GM21619 (cell line): Measurements from ENCODE around the gene DACT2.
"Not testable (repeated sequence)": the region's sequence is repeated elsewhere in the genome, so short reads cannot be mapped to it uniquely, and the experiment has no call there.

Experiments used
- ATAC-seq: cut with Tn5 transposase; IDR thresholded peaks from one replicate; pipeline ENCODE4 v1.9.1; 2021; ENCODE audit not compliant: unreplicated experiment

Gene DACT2

DNA sequence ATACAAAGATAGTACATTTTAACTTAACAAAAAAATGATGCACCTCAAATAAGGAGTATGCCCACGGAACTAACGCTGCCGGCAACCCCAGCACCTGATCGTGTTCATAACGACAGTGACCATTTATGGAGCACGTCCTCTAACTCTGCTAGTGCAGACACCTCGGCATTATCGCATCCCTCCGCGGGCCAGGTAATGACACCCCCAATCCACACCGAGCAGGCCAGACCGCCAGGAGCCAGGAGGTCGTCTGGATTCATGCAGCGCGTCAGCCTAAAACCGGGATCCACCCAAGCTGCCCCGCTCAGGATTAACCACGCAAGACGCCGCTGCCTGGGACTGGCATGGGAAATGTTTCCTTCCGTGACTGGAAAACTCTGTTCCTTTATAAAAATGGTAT is 34.1 kb downstream of the DACT2 start:
- no peak for ATAC-seq

DNA sequence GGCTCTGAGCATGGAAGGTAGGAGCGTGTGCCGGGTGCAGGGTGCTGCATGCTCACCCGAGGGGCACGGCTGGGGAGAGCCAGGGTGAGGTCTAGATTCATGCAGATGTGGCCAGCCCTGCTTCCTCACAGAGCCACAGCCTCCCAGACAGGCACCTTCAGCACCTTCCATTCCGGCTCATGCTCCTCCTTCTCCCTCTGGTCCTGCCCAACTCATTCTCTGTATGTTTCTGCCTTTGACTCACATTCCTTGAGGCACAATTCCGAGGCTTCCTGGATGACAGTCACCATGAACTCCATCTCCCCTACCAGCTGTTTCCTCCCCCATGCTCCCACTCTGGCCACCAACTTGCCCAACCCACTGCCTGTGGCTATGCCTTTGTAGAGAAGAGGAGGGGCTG is 35.4 kb downstream of the DACT2 start:
- no peak for ATAC-seq

DNA sequence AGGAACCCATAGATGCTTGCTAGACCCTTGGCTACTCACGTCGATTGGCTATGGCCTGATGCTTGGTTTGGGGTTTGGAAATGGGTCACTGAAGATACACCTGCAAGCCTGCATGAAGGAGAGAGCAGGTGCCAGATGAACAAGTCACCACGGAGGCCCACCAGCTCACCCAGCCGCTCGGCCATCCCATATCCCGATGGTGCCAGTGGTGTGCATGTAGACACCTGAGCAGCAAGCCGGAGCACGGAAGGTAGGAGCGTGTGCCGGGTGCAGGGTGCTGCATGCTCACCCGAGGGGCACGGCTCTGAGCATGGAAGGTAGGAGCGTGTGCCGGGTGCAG is 35.9 kb downstream of the DACT2 start:
- ATAC-seq, result no peak

DNA sequence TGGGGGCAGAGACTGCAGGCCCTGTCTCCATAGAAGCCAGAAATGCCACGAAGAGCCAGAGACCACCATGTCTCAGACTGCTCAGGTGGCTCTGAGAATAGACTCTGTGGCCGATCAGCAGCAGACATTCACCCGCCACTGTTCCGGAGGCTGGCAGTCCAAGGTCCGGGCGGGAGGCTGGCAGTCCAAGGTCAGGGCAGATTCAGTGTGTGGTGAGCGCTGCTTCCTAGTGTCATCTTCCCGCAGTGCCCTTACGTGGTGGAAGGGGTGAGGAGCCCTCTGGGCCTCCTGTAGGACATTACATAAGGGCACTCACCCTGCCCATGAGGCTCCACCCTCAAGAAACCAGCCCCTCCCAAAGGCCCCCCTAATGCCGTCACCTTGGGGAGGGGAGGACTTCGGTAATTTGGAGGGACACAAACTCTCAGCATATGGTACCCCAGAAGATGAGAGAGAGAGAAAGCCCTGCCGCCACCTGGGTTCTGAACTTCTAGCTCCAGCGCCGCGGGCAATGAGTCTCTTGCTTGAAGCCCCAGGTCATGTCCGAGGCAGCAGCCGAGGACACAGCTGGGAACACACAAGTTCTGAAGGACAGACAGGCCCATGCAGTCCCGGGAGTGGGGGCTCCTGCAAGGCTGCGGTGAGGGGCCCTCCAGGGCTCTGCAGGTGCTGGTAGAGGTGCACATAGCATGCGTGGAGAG is 36.4 kb downstream of the DACT2 start:
- no peak for ATAC-seq

DNA sequence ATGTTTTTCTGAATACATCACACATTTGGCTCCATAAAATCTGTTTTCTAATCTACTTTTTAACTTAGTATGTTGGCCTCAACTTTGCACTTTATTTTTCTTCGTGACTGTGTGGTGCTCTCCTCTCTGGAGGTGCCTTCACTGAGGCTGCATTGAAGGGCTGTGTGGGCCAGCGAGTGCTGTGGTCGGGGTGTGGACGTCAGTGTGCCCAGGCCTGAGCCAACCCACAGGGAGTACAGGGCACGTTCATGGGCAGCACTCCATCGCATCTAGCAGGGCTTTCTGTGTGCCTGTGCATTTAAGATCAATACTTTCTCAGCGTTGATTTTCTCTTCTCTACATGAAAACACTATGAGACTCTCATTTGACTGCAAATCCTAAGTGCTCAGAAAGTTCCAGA is 37.8 kb downstream of the DACT2 start:
- no peak for ATAC-seq

DNA sequence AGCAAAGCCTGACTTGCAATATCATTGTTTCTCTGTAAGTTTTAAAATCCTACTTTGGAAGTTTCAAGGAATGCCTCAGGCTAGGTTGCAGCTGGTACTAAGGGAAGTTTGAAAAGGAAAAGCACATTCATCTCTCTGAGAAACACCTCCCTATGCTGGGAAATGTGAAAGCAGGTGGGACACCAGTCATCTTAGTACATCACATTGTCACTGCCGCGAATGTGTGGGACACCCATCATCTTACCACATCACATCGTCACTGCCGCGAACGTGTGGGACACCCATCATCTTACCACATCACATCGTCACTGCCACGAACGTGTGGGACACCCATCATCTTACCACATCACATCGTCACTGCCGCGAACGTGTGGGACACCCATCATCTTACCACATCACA is 38.3 kb downstream of the DACT2 start:
- not testable (repeated sequence) for ATAC-seq

DNA sequence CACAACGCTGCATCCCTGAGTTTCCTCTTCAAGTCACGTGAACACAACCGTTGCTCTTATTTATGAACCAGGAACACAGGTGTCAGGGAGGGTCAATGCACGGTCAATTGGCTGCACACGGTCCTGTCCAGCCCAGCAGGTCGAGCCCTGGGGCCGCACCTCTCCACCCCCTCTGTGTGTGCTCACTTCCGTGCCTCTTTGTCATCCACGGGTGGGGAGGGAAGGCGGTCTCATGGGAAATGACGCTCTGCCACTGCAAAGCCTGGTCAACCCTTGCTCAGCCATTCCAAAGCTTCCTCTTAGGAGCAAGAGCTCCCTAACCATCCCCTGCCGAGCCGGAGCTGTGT is 38.7 kb downstream of the DACT2 start:
- no peak for ATAC-seq

DNA sequence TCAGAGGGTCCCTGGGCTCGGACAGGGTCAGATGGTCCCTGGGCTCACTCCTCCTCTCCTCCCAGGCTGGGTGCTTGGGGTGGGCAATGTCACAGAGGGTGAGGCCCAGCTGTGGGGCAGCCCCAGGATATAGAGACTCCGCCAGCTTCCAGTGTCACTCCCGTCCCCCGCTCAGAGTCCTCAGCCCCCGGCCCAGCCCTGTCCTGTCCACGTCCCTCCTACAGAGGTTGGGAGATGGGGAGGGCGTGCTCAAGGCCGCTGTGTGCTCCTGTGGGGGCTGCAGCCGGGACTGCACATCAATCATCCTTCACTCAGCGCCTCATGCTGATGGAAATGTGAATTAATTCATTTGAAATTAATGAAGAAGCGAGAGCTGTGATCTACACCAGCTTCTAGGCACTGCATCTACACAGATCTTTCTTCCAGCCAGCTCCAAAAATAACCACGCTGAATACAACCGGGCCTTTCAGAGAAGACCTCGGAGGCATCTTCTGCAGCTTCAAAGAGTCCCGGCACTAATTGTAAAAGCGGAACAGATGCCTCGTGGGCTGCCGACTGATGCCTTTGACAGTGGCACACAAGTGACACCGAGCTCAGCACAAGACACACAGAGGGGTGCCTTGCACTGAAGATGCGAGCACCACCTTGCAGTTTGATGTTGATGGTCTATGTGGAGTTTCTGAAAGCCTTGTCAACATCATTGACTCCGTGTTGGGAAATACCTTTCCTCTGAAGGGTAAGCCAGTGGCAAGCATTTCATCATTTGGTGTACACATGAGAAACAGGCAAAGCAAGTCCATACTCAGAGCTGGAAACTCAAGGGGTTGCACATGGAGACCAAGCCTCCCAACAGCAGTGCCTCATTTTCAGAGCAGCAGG is 39.3 kb downstream of the DACT2 start:
- ATAC-seq, result no peak

DNA sequence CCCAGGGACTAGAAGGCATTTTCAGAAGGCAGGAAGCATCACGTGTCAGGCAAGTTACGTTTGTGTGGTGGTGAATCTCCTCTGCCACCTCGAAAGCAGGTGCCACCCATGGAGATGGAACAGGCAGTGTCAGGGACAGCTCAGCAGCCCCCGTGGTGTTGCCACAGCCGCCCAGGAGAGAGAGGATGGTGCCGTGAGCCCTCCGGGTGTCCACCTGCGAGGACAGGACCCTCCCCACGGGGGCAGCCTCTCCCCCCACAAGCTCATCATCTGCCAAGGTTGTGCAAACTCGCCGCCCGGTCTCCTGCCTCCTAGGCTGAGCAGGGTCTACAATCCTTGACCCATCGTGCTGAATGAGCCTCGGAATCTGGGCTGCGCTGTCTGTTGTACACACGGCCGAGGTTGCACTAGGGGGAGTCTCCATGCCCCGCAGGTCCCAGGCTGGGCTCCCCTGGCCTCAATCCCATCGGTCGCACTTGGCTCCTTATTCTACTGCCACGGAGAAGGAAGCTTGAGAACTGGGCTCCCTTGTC is 40.1 kb downstream of the DACT2 start:
- no peak for ATAC-seq

DNA sequence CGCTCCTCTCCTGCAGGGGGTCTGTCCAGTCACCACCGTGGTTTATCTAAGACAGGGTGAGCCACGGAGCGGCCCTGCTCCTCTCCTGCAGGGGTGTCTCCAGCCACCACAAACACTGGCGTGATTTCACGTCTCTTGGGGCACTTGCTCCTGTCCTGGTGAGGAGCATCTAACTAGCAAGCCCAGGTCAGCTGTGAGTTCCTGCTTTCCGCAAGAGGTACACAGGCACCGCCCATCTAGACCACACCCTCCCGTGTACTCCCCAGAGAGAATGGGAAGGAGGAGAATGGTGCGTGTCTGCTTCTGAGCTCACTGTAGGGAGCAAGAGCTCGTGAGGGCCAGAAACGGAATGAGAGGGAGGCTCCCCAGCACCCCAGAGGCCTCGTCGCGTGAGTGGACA is 40.7 kb downstream of the DACT2 start:
- ATAC-seq, result no peak

DNA sequence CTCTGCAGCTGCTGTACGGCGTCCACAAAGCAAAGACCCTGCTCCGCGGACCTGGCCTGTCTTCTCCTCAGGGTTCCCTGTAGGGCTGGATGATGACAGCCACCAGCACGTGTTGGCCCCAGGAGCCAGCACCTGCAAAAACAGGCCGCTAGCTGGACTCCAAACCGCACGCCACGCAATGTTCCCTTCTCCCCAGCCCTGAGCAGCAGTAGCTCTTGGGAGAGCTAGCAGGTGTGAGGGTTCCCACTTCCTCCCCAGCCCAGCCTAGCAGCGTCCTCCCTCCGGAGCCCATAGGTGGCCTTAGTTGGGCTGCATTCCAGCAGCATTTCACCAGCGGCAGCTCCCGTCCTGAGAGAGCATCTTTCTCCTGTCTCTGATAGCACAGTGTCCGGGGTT is 42.3 kb downstream of the DACT2 start:
- no peak for ATAC-seq

DNA sequence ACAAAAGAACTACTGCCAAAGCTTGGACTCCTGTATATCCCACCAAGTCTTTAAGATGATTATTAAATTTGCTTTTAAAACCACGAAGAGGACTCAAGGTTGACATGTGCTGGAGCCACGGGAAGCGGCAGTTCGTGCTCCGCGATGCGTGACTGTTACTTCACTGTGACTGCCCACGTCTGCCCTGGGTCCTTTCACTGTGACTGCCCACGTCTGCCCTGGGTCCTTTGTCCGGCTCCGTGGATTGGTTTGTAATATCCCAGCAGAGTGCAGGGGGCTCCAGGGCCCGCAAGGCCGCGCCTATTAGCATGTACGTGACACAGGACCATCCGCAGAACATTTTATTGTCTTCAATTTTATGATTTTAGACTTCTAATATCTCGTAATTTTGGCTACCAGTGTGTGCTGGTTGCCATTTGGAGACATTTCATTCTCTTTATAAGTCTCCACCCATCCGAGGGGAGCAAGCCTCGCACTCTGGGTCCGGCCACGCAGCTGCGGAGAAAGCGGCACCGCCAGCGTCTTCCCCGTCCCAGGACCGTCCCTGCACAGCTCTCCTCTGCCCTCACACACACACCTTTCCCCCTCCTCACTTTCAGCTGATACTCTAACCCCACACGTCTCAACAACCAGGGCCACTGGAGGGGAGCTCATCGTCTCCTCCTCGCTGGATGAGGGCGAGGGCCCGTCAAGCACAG is 42.9 kb downstream of the DACT2 start:
- ATAC-seq, result no peak

DNA sequence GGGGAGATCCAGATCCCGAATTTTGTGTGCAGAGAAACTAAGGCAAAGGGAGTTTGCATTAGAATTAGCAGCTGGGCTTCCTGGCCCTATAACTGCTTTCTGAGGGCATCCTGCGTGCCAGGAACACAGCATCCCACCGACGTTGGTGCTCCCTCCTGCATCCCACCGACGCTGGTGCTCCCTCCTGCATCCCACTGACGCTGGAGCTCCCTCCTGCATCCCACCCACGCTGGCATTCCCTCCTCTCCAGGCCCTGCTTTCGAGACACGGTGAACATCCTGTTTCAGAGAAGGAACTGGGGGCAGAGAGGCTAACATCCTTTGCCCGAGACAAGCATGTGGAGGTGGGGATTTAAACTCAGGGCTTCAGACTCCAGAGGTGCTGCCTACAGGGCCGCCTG is 44.4 kb downstream of the DACT2 start:
- ATAC-seq, result no peak

DNA sequence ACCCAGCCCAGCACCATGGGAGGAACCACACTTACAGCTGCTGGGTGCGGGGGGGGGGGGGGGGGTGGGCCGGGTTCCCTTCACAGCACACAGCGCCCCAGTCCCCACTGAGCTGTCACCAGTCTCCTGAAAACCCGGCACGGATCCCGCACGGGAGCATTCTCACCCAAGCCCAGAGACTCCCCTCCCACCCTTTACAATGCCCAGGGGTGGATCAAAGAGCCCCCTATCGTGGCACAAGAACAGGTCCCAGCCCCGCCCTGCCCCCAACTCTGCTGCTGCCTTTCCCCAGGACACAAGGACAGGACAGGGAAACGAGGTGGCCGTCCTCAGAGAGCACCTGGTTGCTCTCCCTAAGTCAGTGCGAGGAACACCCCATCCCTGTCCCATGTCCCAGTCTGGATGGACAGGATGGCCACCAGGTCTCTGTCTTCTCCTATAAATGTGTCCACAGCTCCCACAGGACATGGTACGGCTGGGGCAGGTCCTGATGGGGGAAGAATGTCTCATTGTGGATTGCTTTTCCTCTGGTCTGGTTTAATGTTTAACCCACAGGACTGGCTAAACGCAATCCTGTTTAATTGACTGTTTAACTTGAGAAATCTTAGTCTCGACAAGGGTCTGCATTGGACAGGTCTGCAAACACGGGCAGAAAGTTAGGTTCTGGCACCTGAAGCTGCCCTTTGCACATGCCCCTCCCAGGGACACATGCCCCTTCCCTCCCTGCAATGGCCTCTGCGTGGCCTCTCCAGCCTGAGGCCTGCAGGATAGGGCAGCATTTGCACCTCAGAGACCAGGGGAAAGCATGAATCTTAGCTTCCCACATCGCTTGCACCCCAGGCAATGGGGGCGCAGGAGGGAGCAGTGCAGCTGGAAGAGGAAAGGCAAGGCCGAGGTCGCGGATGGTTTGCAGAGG is 45.3 kb downstream of the DACT2 start:
- ATAC-seq, result no peak

DNA sequence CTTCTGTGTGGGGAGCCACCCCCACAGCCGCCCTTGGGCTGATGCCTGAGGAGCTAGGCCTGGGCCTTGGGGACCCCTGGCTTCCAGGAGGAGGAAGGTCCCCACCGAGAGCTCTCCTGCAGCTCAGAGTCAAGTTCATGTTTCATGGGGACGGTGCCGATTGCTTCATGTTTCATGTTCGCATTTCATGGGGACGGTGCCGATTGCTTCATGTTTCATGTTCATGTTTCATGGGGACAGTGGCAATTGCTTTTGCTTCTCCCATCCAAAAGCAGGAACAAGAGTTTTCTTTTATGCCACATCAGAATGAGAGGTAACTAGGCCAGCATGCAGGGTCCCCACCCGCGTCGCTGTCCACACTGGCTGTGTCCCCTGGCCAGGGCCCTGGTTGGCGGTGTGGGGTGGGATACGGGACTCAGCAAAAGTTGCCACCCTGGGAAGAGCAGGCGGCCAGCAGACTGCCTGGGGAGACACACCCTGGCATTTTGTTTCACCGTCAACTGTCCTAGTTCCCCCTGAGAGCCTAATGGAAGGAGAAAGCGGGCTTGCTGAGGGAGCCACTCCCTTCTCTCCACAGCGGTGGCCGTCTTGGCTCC is 46.0 kb downstream of the DACT2 start:
- no peak for ATAC-seq

DNA sequence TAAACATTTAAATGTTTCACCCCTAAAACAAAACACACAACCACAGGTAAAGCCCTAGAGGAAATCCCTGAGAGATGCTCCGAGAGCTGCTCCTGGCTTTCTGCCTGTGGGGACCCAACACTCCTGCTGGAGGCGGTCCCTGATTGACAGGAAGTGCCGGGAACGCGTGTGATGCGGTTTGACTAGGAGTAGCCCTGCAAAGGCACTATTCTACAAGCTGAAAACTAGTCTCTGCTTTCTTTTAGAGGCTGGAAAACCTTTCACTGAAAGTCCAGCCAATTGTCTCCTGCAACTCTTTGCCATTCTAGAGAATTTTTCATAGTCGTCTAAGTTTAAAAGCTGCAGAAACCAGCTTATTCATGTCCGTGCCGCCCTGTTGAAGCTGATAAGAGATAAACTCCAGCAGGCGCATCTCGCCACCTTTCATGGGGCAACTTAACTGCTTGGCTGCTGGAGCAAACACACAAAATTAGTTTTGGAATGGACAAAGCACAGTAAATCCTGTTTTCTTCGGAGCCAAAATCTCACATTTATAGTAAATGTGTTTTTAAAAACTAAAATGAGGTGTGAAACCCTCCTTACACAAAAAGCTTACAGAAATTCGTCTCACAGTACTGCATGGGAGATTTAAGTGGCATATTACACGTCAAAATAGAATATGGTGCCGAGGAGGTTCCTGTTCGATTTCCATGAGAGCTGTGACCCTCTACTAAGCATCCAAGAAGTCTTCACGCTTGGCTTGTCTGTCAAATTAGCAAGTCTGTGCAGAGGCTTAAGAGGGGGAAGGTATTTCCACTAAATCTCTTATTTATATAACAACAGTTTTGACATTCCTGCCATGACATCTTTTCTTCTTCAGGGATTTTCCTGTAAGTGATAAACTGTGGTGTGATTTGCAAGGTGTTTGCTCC is 46.9 kb downstream of the DACT2 start:
- no peak for ATAC-seq

DNA sequence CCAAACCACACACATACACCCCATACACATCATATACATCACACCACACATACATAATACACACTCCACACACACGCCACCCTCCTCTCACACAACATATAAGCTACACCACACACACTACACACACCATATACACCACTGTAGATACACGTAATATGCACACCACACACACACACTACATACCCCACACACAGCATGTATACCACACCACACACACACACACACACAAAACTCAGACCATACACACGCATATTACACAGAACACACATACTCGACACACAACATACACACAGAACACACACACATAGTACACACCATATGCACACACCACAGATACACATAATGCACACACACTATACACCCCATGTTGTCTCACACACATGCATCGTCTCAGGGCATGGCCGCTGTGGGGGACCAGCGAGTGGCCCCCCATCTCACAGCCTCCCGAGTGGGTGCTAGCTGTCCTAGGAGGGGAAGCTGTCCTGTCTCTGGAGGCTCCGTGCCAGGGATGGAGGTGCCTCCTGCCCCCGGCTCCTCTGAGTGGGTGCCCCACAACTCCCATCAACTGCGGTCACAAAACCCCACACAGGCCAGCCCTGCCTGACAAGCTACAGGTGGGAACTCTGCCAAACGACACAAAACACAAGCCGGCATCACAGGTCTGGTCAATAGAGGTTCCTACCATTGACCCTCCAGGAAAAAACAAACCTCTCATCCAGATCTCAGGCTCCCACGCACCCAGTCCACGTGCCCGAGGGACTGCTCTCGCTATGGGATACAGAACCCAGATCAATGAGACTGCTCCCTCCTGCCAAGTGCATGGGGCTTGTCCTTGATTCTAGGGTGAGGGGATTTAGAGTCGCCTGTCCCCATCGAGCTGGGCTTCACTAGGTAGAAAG is 49.1 kb downstream of the DACT2 start:
- no peak for ATAC-seq

DNA sequence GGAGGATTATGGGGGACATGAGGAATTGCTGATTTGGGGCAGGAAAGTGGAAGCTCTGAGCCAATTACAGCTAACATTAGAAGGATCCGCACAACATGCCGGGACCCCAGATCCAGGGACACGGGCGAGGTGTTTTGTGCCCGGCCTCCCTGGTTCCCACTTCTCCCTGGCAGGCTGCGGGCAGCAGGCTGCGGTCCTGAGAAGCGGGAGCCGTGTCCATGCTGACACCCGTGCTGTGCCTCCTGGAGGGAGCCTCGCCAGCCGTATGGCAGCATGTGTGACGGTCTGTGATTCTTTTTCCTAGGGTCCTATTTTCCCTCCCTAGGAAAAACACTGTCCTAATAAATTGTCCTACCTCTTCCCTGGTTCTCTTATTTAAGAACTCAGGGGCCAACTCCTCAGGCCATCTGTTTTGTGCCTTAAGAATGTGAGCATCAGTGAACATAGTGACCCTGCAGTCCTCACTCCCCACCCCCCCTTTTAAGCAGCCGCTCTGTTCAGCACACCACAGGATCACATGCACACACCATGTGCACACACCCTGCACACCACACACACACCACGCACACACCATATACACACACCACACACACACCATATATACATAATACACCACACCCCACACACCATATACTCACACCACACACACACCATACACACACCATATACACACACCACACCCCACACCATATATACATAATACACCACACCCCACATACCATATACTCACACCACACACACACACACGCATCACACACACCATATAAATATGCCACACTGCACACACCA is 49.9 kb downstream of the DACT2 start:
- ATAC-seq, result no peak
